ENCODE measurements around the gene AP5M1.

AP5M1 gene

GRCh38 chr14:57293866-57294837 lies 25.4 kb downstream of the AP5M1 start:
- TF ChIP-seq, protein P1, sequence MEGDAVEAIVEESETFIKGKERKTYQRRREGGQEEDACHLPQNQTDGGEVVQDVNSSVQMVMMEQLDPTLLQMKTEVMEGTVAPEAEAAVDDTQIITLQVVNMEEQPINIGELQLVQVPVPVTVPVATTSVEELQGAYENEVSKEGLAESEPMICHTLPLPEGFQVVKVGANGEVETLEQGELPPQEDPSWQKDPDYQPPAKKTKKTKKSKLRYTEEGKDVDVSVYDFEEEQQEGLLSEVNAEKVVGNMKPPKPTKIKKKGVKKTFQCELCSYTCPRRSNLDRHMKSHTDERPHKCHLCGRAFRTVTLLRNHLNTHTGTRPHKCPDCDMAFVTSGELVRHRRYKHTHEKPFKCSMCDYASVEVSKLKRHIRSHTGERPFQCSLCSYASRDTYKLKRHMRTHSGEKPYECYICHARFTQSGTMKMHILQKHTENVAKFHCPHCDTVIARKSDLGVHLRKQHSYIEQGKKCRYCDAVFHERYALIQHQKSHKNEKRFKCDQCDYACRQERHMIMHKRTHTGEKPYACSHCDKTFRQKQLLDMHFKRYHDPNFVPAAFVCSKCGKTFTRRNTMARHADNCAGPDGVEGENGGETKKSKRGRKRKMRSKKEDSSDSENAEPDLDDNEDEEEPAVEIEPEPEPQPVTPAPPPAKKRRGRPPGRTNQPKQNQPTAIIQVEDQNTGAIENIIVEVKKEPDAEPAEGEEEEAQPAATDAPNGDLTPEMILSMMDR (IDR thresholded peaks at IDR 0.05; ENCODE audit: extremely low read depth, missing control alignments), result no peak

DNA sequence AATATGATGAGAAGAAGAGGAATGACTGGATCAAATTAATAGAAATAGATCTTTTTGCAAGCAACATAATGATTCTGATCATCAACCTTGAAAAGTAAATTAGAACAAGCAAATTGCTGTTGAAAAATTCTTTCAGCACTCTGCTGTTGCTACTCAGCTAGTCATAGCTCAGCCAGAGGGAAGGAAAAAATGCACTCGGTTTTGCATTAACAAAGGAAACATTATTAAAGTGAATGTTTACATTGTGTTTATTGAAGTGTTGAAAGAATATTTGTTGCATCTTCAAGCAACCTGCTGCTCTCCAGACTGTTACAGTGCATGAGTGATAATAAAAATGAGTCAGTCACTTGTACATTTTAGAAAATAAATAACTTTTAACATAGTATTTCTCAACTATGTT lies 26.5 kb downstream of the AP5M1 start:
- DNase-seq (ENCODE audit: low spot score), result no peak
- TF ChIP-seq, protein P1 (IDR thresholded peaks at IDR 0.05; ENCODE audit: extremely low read depth, missing control alignments), result no peak

More at GRCh38 chr14:57293866-57294837, 25.4 kb downstream of the AP5M1 start:
- DNase-seq (ENCODE audit: low spot score), result no peak

DNA sequence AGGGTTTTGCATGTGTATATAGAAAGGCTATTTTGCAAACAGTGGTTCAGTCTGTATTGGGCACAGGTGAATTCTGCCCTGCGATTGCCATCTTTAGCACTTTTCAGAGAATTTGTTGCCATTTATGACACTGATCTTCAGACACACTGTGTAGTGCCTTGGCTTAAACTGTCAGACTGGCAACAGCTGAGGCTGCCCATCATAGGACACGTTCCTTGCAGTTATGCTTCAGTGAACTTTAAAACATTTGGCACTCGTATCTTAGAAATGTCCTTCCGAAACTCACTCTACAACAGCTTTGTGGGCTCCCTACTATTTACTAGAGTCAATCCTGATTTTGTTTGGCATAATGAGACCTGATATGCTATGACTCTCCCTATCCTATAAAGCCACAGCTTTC lies 29.1 kb downstream of the AP5M1 start:
- DNase-seq (ENCODE audit: low spot score), result no peak
- TF ChIP-seq, protein P1 (IDR thresholded peaks at IDR 0.05; ENCODE audit: extremely low read depth, missing control alignments), result no peak

DNA sequence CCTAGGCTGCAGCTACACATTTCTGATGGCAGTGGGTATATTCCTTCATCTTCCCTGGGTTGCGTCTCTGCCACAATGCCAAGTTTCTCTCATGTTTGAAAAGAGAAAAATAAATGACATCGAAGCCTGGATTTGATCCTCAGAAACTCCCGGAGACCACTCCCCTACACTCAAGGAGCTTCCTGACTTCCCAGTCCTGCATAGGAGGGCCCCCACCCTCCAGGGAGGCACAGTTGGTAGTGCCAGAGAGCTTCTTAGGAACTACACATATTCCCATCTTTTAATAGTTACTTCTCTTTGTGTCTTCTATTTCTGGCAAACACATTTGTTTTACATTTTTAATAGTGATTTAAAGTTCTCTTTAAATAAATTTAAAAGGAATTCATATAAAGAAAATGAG lies 30.7 kb downstream of the AP5M1 start:
- no peak for DNase-seq (ENCODE audit: low spot score)

GRCh38 chr14:57302883-57303282 lies 34.1 kb downstream of the AP5M1 start:
- TF ChIP-seq, protein P1 (IDR thresholded peaks at IDR 0.05; ENCODE audit: extremely low read depth, missing control alignments), result no peak
- DNase-seq (ENCODE audit: low spot score), result no peak

More for the DNA sequence above, 30.7 kb downstream of the AP5M1 start:
- TF ChIP-seq, protein P1 (IDR thresholded peaks at IDR 0.05; ENCODE audit: extremely low read depth, missing control alignments), result no peak

GRCh38 chr14:57314396-57315089 lies 45.8 kb downstream of the AP5M1 start:
- TF ChIP-seq, protein P1 (IDR thresholded peaks at IDR 0.05; ENCODE audit: extremely low read depth, missing control alignments), result no peak
- DNase-seq (ENCODE audit: low spot score), result no peak

Measured in GM20000 (cell line).